ENCODE results near the gene ORAI2. TPM values are rescaled to one million over a fixed set of nuclear protein-coding genes. Genes with fewer than 3 reads are reported as not detected.
"Not testable (repeated sequence)": the region's sequence is repeated elsewhere in the genome, so short reads cannot be mapped to it uniquely, and the experiment has no call there.

Gene ORAI2
- total RNA-seq, 2 donors from 2014 or later: 37.8 to 42.2 TPM

GRCh38 chr7:102404005-102404861 lies 29.1 kb upstream of the ORAI2 start:
- no peaks in the 10 kb centered on the region for H3K9me3 Mint-ChIP-seq
- peaks cover 9 to 35% of the 10 kb centered on the region in 2 donors for H3K36me3 Mint-ChIP-seq (ENCODE audit: insufficient read depth in 2 of 2)
- no peaks in the 10 kb centered on the region for H3K27me3 Mint-ChIP-seq (ENCODE audit: low read depth)
- H3K4me1 Mint-ChIP-seq (ENCODE audit: low read depth): peaks cover 14% of the 10 kb centered on the region
- peak; percentile 41 to 49 for DNase-seq
- no peak overlapping the region for H3K4me3 Mint-ChIP-seq
- ATAC-seq (replicated peaks in 1 of 2): peak; percentile 92 to 94
- H3K27ac Mint-ChIP-seq: no peak overlapping the region

- not testable (repeated sequence) for H3K9me3 Mint-ChIP-seq; H3K27ac Mint-ChIP-seq; H3K4me3 Mint-ChIP-seq; H3K27me3 Mint-ChIP-seq (ENCODE audit: low read depth); DNase-seq; ATAC-seq (replicated peaks in 1 of 2)
- Mint-ChIP-seq H3K4me1 (ENCODE audit: low read depth) (peaks cover 14% of the 10 kb centered on the region), H3K36me3 (ENCODE audit: insufficient read depth in 2 of 2) (peaks cover 9 to 33% of the 10 kb centered on the region in 2 donors)
These were observed 28.6 kb upstream of the ORAI2 start for GRCh38 chr7:102404862-102405188.

- H3K9me3 Mint-ChIP-seq: peaks cover 0 to 3% of the 10 kb centered on the region in 2 donors
- H3K36me3 Mint-ChIP-seq (ENCODE audit: insufficient read depth in 2 of 2): peaks cover 14 to 37% of the 10 kb centered on the region in 2 donors
- H3K4me3 Mint-ChIP-seq: no peak overlapping the region
- peaks cover 14% of the 10 kb centered on the region for H3K4me1 Mint-ChIP-seq (ENCODE audit: low read depth)
- DNase-seq (no peak), ATAC-seq (replicated peaks in 1 of 2) (no peak)
- H3K27ac Mint-ChIP-seq: peak overlapping the region; percentile 35
- H3K27me3 Mint-ChIP-seq (ENCODE audit: low read depth): no peaks in the 10 kb centered on the region
These were observed 25.5 kb upstream of the ORAI2 start for GRCh38 chr7:102407910-102408309.

- H3K27me3 Mint-ChIP-seq (ENCODE audit: low read depth); H3K4me3 Mint-ChIP-seq; DNase-seq; H3K9me3 Mint-ChIP-seq: not testable (repeated sequence)
- Mint-ChIP-seq H3K4me1 (ENCODE audit: low read depth) (peaks cover 14% of the 10 kb centered on the region), H3K27ac (peak overlapping the region; percentile 35), H3K36me3 (ENCODE audit: insufficient read depth in 2 of 2) (peaks cover 14 to 38% of the 10 kb centered on the region in 2 donors)
- peak in 1 of 2 donors; percentile 30 for ATAC-seq (replicated peaks in 1 of 2)
These were observed 24.8 kb upstream of the ORAI2 start for GRCh38 chr7:102408530-102408929.

- Mint-ChIP-seq H3K4me3 (no peak overlapping the region), H3K4me1 (ENCODE audit: low read depth) (peaks cover 12% of the 10 kb centered on the region), H3K9me3 (peaks cover 0 to 3% of the 10 kb centered on the region in 2 donors), H3K36me3 (ENCODE audit: insufficient read depth in 2 of 2) (peaks cover 14 to 36% of the 10 kb centered on the region in 2 donors), H3K27ac (peak overlapping the region; percentile 84), H3K27me3 (ENCODE audit: low read depth) (no peaks in the 10 kb centered on the region)
- no peak for DNase-seq
- no peak for ATAC-seq (replicated peaks in 1 of 2)
These were observed 24.0 kb upstream of the ORAI2 start for GRCh38 chr7:102409340-102409739.

- H3K4me3 Mint-ChIP-seq: no peak overlapping the region
- H3K4me1 Mint-ChIP-seq (ENCODE audit: low read depth): peaks cover 12% of the 10 kb centered on the region
- peaks cover 0 to 3% of the 10 kb centered on the region in 2 donors for H3K9me3 Mint-ChIP-seq
- no peaks in the 10 kb centered on the region for H3K27me3 Mint-ChIP-seq (ENCODE audit: low read depth)
- peaks cover 14 to 35% of the 10 kb centered on the region in 2 donors for H3K36me3 Mint-ChIP-seq (ENCODE audit: insufficient read depth in 2 of 2)
- ATAC-seq (replicated peaks in 1 of 2): no peak
- H3K27ac Mint-ChIP-seq: no peak overlapping the region
- DNase-seq: no peak
These were observed 23.3 kb upstream of the ORAI2 start for GRCh38 chr7:102410123-102410522.

GRCh38 chr7:102410918-102411317 lies 22.5 kb upstream of the ORAI2 start:
- Mint-ChIP-seq H3K4me3 (no peak overlapping the region), H3K36me3 (ENCODE audit: insufficient read depth in 2 of 2) (peaks cover 14 to 34% of the 10 kb centered on the region in 2 donors), H3K27ac (no peak overlapping the region), H3K9me3 (peaks cover 0 to 3% of the 10 kb centered on the region in 2 donors), H3K4me1 (ENCODE audit: low read depth) (peaks cover 20% of the 10 kb centered on the region), H3K27me3 (ENCODE audit: low read depth) (no peaks in the 10 kb centered on the region)
- DNase-seq: no peak
- no peak for ATAC-seq (replicated peaks in 1 of 2)

- no peak for ATAC-seq (replicated peaks in 1 of 2)
- Mint-ChIP-seq H3K27ac (no peak overlapping the region), H3K27me3 (ENCODE audit: low read depth) (no peaks in the 10 kb centered on the region), H3K9me3 (peaks cover 0 to 3% of the 10 kb centered on the region in 2 donors), H3K4me3 (no peak overlapping the region), H3K4me1 (ENCODE audit: low read depth) (peaks cover 36% of the 10 kb centered on the region), H3K36me3 (ENCODE audit: insufficient read depth in 2 of 2) (peaks cover 16 to 35% of the 10 kb centered on the region in 2 donors)
- DNase-seq: peak in 1 of 2 donors; percentile 36
These were observed 20.8 kb upstream of the ORAI2 start for GRCh38 chr7:102412548-102412947.

GRCh38 chr7:102413091-102413490 lies 20.3 kb upstream of the ORAI2 start:
- peaks cover 16 to 32% of the 10 kb centered on the region in 2 donors for H3K36me3 Mint-ChIP-seq (ENCODE audit: insufficient read depth in 2 of 2)
- H3K27ac Mint-ChIP-seq: peak overlapping the region; percentile 23
- H3K4me1 Mint-ChIP-seq (ENCODE audit: low read depth): peaks cover 36% of the 10 kb centered on the region
- no peaks in the 10 kb centered on the region for H3K27me3 Mint-ChIP-seq (ENCODE audit: low read depth)
- no peak overlapping the region for H3K4me3 Mint-ChIP-seq
- DNase-seq (no peak), ATAC-seq (replicated peaks in 1 of 2) (no peak)
- peaks cover 0 to 3% of the 10 kb centered on the region in 2 donors for H3K9me3 Mint-ChIP-seq

GRCh38 chr7:102413611-102414010 lies 19.8 kb upstream of the ORAI2 start:
- ATAC-seq (replicated peaks in 1 of 2) (no peak), DNase-seq (no peak)
- H3K9me3 Mint-ChIP-seq: peaks cover 0 to 3% of the 10 kb centered on the region in 2 donors
- H3K27me3 Mint-ChIP-seq (ENCODE audit: low read depth): no peaks in the 10 kb centered on the region
- H3K27ac Mint-ChIP-seq: peak overlapping the region; percentile 23
- peaks cover 38% of the 10 kb centered on the region for H3K4me1 Mint-ChIP-seq (ENCODE audit: low read depth)
- H3K4me3 Mint-ChIP-seq: no peak overlapping the region
- peaks cover 15 to 30% of the 10 kb centered on the region in 2 donors for H3K36me3 Mint-ChIP-seq (ENCODE audit: insufficient read depth in 2 of 2)

GRCh38 chr7:102415685-102416225 lies 17.6 kb upstream of the ORAI2 start:
- ATAC-seq (replicated peaks in 1 of 2) (peak; percentile 88 to 90), DNase-seq (peak; percentile 79 to 83)
- Mint-ChIP-seq H3K27ac (peak overlapping the region; percentile 94), H3K4me3 (peak overlapping the region; percentile 82 to 84), H3K27me3 (ENCODE audit: low read depth) (no peaks in the 10 kb centered on the region), H3K9me3 (no peaks in the 10 kb centered on the region), H3K36me3 (ENCODE audit: insufficient read depth in 2 of 2) (peaks cover 7 to 24% of the 10 kb centered on the region in 2 donors), H3K4me1 (ENCODE audit: low read depth) (peaks cover 54% of the 10 kb centered on the region)

GRCh38 chr7:102416406-102416805 lies 17.0 kb upstream of the ORAI2 start:
- ATAC-seq (replicated peaks in 1 of 2): peak in 1 of 2 donors; percentile 14
- H3K4me3 Mint-ChIP-seq: peak overlapping the region; percentile 82 to 84
- peaks cover 7 to 19% of the 10 kb centered on the region in 2 donors for H3K36me3 Mint-ChIP-seq (ENCODE audit: insufficient read depth in 2 of 2)

GRCh38 chr7:102417105-102417504 lies 16.3 kb upstream of the ORAI2 start:
- DNase-seq (no peak), ATAC-seq (replicated peaks in 1 of 2) (peak; percentile 16 to 27)
- Mint-ChIP-seq H3K27me3 (ENCODE audit: low read depth) (no peaks in the 10 kb centered on the region), H3K27ac (peak overlapping the region; percentile 94), H3K9me3 (no peaks in the 10 kb centered on the region), H3K36me3 (ENCODE audit: insufficient read depth in 2 of 2) (peaks cover 5 to 13% of the 10 kb centered on the region in 2 donors), H3K4me3 (peak overlapping the region; percentile 48 to 82), H3K4me1 (ENCODE audit: low read depth) (peaks cover 58% of the 10 kb centered on the region)

More at GRCh38 chr7:102416406-102416805, 17.0 kb upstream of the ORAI2 start:
- Mint-ChIP-seq H3K4me1 (ENCODE audit: low read depth) (peaks cover 58% of the 10 kb centered on the region), H3K27me3 (ENCODE audit: low read depth) (no peaks in the 10 kb centered on the region), H3K9me3 (no peaks in the 10 kb centered on the region), H3K27ac (peak overlapping the region; percentile 94)
- no peak for DNase-seq
